ENCODE measurements around the gene GFPT2. TPM values are rescaled to one million over a fixed set of nuclear protein-coding genes. Genes with fewer than 3 reads are reported as not detected.

Gene GFPT2
- total and polyA plus RNA-seq, 10 of the 15 experiments (the other 5 are each of a cell fraction or from before 2014, with no cell fraction given) = 0.05 to 0.33 (median 0.11) TPM; not detected in 4

- ChIA-PET RAD21 (ENCODE audit: unreplicated experiment) (no interaction called here), SMC1A (ENCODE audit: uncharacterized antibody, unreplicated experiment) (no interaction called here), CTCF (no interaction called here), POLR2A (no interaction called here)
- BruUV-seq (replicated peaks) = no TSS peak
- Histone ChIP-seq H3K79me2 (ENCODE audit: control insufficient read depth, insufficient read depth, low read length) (no peaks in the 10 kb centered on the region), H3K27me3 (replicated peaks in 1 of 2; ENCODE audit: control insufficient read depth in 2 of 2, insufficient read depth in 2 of 2, low read length in 1 of 2) (no peaks in the 10 kb centered on the region), H3K36me3 (ENCODE audit: control insufficient read depth in 2 of 2, insufficient read depth in 2 of 2, low read length in 1 of 2) (no peaks in the 10 kb centered on the region), H4K20me1 (ENCODE audit: control insufficient read depth, insufficient read depth) (no peaks in the 10 kb centered on the region), H3K9me3 (replicated peaks; ENCODE audit: control insufficient read depth, insufficient read depth, low read length) (no peaks in the 10 kb centered on the region), H3K4me3 (no peak overlapping the region), H3K4me2 (ENCODE audit: control insufficient read depth, insufficient read depth) (no peak overlapping the region), H3K27ac (ENCODE audit: control insufficient read depth, insufficient read depth) (no peak overlapping the region), H2AFZ (ENCODE audit: control insufficient read depth, low read depth, low read length) (no peak overlapping the region), H3K4me1 (ENCODE audit: control insufficient read depth, insufficient read depth, low read length) (no peaks in the 10 kb centered on the region), H3K9ac (ENCODE audit: control insufficient read depth, insufficient read depth, low read length) (no peak overlapping the region)
- no peak for DNase-seq (ENCODE audit: low read depth, low spot score)
- in situ Hi-C loops (cut with MboI) (no loop called here), intact Hi-C loops (cut with micrococcal nuclease; ENCODE audit: unreplicated experiment) (no loop called here)
- no peak for TF ChIP-seq SKIL (IDR thresholded peaks at IDR 0.05; ENCODE audit: low read depth, poor library complexity, severe bottlenecking)
- no peak for TF ChIP-seq RELA (IDR thresholded peaks at IDR 0.05; ENCODE audit: borderline replicate concordance, partially characterized antibody)
- TF ChIP-seq HDAC2 (IDR thresholded peaks at IDR 0.05) = no peak
- no peak for TF ChIP-seq CREM (IDR thresholded peaks at IDR 0.05; ENCODE audit: low read depth)
- TF ChIP-seq BACH1 (IDR thresholded peaks at IDR 0.05; ENCODE audit: borderline replicate concordance) = no peak
- TF ChIP-seq STAT3 (IDR thresholded peaks at IDR 0.05; ENCODE audit: low read depth, low read length) = no peak
- no peak for TF ChIP-seq PRDM15 (CRISPR knock-in tag; IDR thresholded peaks at IDR 0.05)
- TF ChIP-seq STAT1 (conservative IDR thresholded peaks at IDR 0.05) = no peak
- TF ChIP-seq TAF1 (IDR thresholded peaks at IDR 0.05; ENCODE audit: borderline replicate concordance, low read depth, low read length) = no peak
- no peak for TF ChIP-seq ASH2L (IDR thresholded peaks at IDR 0.05; ENCODE audit: borderline replicate concordance, low read depth)
- TF ChIP-seq RAD21 (IDR thresholded peaks at IDR 0.05; ENCODE audit: insufficient read depth, low read depth, low read length) = no peak
- no peak for ATAC-seq
- no peak for FAIRE-seq
- 41% methylated on average over 15 of the region's 15 CpGs for WGBS (ENCODE audit: insufficient coverage, insufficient replicate concordance, low lambda C conversion rate, missing lambda C conversion rate)
Observed at GRCh38 chr5:180390441-180391190, 37.5 kb upstream of the GFPT2 start.

Measured in GM12878 (cell line).